GM12891 (cell line): Measurements from ENCODE around the gene SLC15A1.

Source experiments
- POLR2A ChIP-seq: IDR thresholded peaks from 2 replicates; pipeline ENCODE4 v1.6.1; 2011; ENCODE audit warnings: low read depth, low read length, control low read depth
- POLR2AphosphoS5 ChIP-seq: IDR thresholded peaks from 2 replicates; pipeline ENCODE4 v1.6.1; 2011; ENCODE audit warnings: low read depth, low read length, control low read depth
- SPI1 ChIP-seq: IDR thresholded peaks from 2 replicates; pipeline ENCODE4 v1.6.1; 2011; ENCODE audit warnings: low read depth, low read length, control low read depth
- TAF1 ChIP-seq: IDR thresholded peaks from 2 replicates; pipeline ENCODE4 v1.6.1; 2011; ENCODE audit warnings: low read depth, low read length, control low read depth

DNA sequence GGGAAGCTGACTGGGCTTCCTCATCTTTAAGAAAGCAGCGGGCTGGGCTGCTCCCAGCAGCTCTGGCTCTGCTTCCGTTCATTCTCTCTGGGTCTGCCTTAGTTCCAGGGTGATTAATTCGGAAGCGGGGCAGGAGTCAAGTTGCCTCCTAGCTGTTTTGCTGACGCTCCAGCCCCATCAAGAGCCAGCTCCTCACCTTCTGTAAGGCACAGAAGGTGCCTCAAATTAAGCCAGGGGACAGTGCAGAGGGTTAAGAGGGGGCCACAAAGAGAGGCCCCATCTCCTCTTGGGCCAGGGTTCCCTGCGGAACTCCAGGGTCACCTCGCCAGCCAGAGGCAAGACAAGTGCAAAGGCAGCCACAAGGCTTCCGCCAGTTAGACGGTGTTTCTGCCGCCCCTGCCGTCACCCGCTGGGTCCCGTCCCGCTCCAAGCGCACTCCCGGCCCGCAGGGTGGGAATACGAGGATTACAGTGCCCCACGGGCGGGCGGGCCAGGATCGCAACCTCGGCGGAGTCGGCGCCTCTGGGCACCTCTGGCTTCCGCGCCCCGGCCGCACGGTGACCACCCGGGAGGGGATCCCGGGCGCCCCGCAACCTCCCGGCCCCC, 508 bp downstream of the SLC15A1 start:
- no peak for TF ChIP-seq TAF1
- no peak for TF ChIP-seq POLR2A
- no peak for TF ChIP-seq POLR2AphosphoS5
- TF ChIP-seq SPI1: no peak
